Activated CD4-positive, alpha-beta T cell treated with anti-CD3 and anti-CD28 coated beads, Interleukin-2, amount 10 ng/mL, durations not matched to agents 7 days and 5 days (primary cell): ENCODE results near the gene ACIN1. TPM values are rescaled to one million over a fixed set of nuclear protein-coding genes. Genes with fewer than 3 reads are reported as not detected.

Source experiments
- CTCF ChIA-PET: fragments of 350-600 bp; sonication (Branson Sonifier 250); formaldehyde crosslinking; loops from one replicate; lab custom pipeline; 2021; ENCODE audit warnings: antibody characterized with exemption; lab: Charles Lee
- POLR2A ChIA-PET: fragments of 350-600 bp; sonication (Branson Sonifier 250); formaldehyde crosslinking; loops from one replicate; lab custom pipeline; 2021; ENCODE audit warnings: antibody characterized with exemption; lab: Charles Lee
- DNase-seq: peaks from one replicate; pipeline ENCODE4 v3.0.0-alpha.2; 2020
- H3K27ac Mint-ChIP-seq: one replicate; pipeline ENCODE4 v1.8.0; 2021; ENCODE audit warnings: mild to moderate bottlenecking, moderate library complexity, mixed read lengths
- H3K27me3 Mint-ChIP-seq: one replicate; pipeline ENCODE4 v1.8.0; 2021; ENCODE audit warnings: mixed read lengths
- H3K36me3 Mint-ChIP-seq: one replicate; pipeline ENCODE4 v1.8.0; 2021; ENCODE audit warnings: low read depth, mixed read lengths
- H3K4me1 Mint-ChIP-seq: one replicate; pipeline ENCODE4 v1.8.0; 2021; ENCODE audit warnings: mixed read lengths
- H3K4me3 Mint-ChIP-seq: one replicate; pipeline ENCODE4 v1.8.0; 2021; ENCODE audit warnings: mild to moderate bottlenecking, moderate library complexity, mixed read lengths
- H3K9me3 Mint-ChIP-seq: one replicate; pipeline ENCODE4 v1.8.0; 2021; ENCODE audit warnings: mixed read lengths
- total RNA-seq, 2 experiments: library from RNA; stranded (reverse); gene quantifications; one replicate each; pipeline ENCODE4 v1.2.3, GENCODE V29; 2021

Gene ACIN1
- total RNA-seq, 2 experiments from 2014 or later: 202 to 221 TPM

DNA sequence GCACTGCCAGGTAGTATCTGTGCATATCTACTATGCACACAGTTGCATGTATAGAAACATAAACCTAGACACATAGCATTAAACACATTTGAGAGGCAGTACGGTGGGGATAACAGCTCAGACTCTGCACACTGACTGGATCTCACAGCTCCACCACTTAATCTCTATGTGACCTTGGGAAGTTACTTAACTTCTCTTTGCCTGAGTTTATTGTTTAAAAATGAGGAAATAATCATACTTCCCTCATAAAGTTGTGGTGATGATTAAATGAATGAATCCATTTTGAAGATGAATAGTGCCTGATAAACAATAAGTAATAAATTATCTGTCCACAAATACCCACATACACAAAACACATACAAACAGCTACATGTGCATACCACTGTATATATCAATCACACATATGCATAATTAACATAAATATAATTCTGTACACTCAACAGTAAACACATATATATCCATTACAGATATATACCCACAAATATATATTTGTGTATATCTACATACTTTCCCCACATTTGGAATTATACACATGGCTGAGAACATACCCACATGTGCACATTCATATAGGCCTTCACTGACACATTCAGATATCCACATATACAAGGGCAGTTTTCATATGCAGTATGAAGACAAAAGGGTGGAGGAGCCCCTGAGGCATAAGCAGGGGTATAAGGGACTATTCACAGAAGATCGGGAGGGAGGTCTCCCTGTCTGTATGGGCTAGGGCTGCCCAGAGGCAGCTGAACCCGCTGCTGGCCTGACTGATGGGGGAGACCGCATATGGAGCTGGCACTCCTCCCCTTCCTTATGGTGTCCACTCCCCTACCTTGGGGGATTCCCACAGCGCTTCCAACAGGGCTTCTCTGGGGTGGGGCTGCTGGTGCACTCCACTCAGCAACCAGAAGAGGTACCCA, 43.5 kb downstream of the ACIN1 start:
- DNase-seq: no peak
- Mint-ChIP-seq H3K9me3 (no peaks in the 10 kb centered on the region), H3K36me3 (no peaks in the 10 kb centered on the region), H3K27me3 (peaks cover 3% of the 10 kb centered on the region), H3K27ac (no peak overlapping the region), H3K4me1 (peaks cover 7% of the 10 kb centered on the region), H3K4me3 (no peak overlapping the region)
- ChIA-PET POLR2A (interaction anchor here (0.6 kb wide), 1 partner anchor 191 kb away, joined by 3 read pairs; no protein-coding TSS in a partner anchor), CTCF (interaction anchor here (0.9 to 5.9 kb wide), 6 partner anchors 15 to 65 kb away, joined by 3 to 36 read pairs (median 4); no protein-coding TSS in a partner anchor)

DNA sequence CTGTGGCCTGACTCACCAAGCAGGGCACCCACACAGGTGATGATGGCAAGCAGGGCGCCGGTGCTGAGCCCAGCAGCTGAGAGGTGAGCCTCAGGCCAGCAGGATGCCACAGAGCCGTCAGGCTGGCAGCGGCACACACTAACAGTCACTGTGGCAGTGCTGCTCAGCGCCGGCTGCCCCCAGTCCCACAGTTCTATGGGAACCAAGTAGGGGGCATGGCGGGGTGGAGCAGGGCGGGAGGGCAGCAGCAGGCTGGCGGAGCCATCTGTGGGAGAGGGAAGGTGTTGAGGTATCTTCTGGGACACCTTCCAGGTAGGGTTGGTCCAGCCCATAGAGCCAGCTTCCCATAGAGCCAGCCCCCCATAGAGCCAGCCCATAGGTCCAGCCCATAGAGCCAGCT, 45.9 kb downstream of the ACIN1 start:
- H3K36me3 Mint-ChIP-seq: no peaks in the 10 kb centered on the region
- H3K4me3 Mint-ChIP-seq: no peak overlapping the region
- H3K27ac Mint-ChIP-seq: no peak overlapping the region
- H3K27me3 Mint-ChIP-seq: no peaks in the 10 kb centered on the region
- ChIA-PET CTCF (interaction anchor here (0.6 to 1.9 kb wide), 3 partner anchors 9 to 63 kb away, joined by 3 to 9 read pairs (median 7); partner anchors contain the start of gene CDH24), POLR2A (no interaction called here)
- H3K9me3 Mint-ChIP-seq: no peaks in the 10 kb centered on the region
- no peak for DNase-seq
- no peaks in the 10 kb centered on the region for H3K4me1 Mint-ChIP-seq

DNA sequence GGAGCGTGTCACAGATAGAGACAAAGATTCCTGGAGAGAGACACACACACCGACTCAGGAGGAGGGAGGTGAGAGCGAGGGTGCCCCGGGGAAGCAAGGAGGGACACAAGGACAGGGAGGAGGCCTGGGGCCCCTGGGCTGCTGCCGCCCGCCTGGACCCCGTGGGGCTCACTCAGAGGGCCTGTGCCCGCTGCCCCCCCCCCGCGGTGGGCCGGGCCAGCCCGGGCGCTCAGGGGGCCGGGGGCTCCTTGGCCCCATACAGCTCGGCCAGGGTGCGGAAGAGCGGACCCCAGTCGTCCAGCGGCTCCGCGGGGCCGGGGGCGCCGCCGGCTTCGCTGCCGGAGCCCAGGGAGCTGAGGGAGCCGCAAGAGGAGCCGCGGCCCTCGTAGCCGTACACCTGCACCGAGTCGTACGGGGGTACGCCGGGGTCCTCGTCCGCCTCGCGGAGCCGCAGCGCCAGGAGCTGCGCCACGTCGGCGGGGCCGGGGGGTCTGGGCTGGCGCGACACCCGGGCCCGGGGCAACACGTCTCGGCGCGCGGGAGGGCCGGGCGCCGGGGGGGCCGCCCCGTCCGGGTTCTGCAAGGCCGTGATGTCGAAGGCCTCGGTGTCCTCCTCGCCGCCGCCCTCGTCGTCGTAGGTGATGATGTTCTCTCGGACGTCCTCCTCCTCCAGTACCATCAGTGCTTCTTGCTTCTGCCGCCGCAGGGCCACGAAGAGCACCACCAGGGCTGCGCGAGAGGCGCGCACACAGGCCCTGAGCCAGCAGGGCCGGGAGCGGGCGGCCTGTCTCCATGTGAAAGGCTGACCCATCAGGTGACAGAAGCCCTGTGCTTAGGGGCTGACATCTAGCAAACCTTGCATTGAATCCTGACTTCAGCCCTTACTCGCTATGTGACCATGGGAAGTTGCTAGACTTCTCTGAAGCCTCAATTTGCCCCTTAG, 46.9 kb downstream of the ACIN1 start:
- H3K36me3 Mint-ChIP-seq: no peaks in the 10 kb centered on the region
- no peaks in the 10 kb centered on the region for H3K9me3 Mint-ChIP-seq
- no peaks in the 10 kb centered on the region for H3K27me3 Mint-ChIP-seq
- no peak overlapping the region for H3K27ac Mint-ChIP-seq
- H3K4me1 Mint-ChIP-seq: no peaks in the 10 kb centered on the region
- CTCF ChIA-PET: interaction anchor here (1.2 to 1.9 kb wide), 3 partner anchors 10 to 65 kb away, joined by 3 to 9 read pairs (median 7); partner anchors contain the start of genes AJUBA and CDH24
- no peak for DNase-seq
- H3K4me3 Mint-ChIP-seq: no peak overlapping the region
- POLR2A ChIA-PET: no interaction called here

DNA sequence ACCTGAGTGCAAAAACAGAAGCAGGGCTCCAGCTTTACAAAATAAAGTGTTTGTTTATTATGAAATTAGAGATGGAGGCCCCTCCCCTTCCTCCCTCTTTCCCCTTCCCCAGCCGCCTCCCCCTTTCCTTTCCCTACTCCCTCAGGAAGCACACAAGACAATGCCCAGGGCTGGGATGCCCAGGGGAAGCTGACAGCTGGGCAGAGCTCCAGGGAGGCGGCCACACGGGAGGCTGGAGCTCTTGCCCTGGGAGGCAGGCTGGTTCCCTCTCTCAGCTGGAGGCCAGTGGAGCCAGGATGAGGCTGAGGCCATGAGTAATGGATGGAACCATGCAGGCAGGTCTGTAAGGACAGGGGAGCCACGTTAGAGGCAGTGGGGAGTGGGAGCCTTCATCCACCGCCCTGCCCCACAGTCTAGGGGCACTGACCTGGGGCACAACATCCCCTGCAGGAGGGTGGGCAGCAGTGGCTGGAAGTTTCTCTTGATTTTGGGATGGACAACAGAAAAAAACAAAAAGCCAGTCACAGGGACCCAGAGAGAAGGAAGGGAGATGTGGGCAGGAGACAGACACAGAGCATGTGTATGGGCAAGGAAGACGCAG, 47.8 kb downstream of the ACIN1 start:
- DNase-seq: no peak
- Mint-ChIP-seq H3K4me3 (no peak overlapping the region), H3K4me1 (no peaks in the 10 kb centered on the region), H3K9me3 (no peaks in the 10 kb centered on the region), H3K36me3 (no peaks in the 10 kb centered on the region), H3K27me3 (no peaks in the 10 kb centered on the region), H3K27ac (no peak overlapping the region)
- ChIA-PET CTCF (interaction anchor here (1.2 to 1.9 kb wide), 4 partner anchors 8 to 65 kb away, joined by 3 to 9 read pairs (median 5); partner anchors contain the start of genes AJUBA and CDH24), POLR2A (no interaction called here)

DNA sequence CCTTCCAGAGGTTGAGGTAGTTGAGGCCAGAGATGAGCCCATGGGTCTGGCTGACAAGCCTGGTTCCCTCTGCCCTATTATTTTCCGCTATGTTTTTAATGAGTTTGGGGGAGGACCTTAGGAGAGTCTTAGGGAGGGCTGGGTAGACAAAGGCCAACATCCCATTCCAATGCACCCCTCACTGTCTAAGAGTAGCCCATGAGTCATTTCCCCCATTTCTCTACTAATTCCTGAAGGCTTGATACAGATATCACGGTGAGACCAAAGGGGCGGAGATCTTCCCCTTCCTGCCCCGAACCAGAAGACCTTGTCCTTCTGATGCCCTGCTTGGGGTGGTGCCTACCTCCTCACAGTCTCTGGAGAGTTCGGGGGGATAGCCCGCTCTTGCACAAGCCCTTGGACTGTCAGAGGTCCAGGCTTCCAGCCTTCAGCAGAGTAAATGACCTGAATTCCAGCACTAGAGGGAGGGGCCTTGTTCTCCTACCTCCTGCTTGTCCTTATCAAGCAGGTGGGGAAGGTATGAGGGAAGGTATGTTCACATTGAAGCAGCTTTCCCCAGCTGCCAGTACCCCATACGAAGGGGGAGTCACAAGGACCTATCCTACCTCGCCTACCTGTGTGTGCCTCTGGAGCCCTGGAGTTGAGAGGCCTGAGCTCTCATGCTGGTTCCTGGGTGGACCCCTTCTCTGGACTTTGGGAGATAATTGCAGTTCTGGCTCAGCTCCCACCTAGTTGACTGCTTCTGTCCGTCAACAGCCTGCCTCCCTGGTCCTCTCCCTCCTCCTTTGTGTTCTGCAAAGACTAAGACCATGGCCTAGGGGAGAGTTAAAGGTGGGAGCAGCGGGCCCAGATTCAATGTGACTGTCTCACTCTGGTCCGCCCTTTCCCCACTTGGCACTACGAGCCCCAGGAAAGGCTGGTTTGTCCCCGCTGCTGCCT, 49.2 kb downstream of the ACIN1 start:
- no peaks in the 10 kb centered on the region for H3K27me3 Mint-ChIP-seq
- no peak for DNase-seq
- no peak overlapping the region for H3K4me3 Mint-ChIP-seq
- no peaks in the 10 kb centered on the region for H3K4me1 Mint-ChIP-seq
- ChIA-PET POLR2A (no interaction called here), CTCF (interaction anchor here (0.8 to 1.3 kb wide), 3 partner anchors 9 to 35 kb away, joined by 3 read pairs; no protein-coding TSS in a partner anchor)
- no peak overlapping the region for H3K27ac Mint-ChIP-seq
- no peaks in the 10 kb centered on the region for H3K36me3 Mint-ChIP-seq
- H3K9me3 Mint-ChIP-seq: no peaks in the 10 kb centered on the region

DNA sequence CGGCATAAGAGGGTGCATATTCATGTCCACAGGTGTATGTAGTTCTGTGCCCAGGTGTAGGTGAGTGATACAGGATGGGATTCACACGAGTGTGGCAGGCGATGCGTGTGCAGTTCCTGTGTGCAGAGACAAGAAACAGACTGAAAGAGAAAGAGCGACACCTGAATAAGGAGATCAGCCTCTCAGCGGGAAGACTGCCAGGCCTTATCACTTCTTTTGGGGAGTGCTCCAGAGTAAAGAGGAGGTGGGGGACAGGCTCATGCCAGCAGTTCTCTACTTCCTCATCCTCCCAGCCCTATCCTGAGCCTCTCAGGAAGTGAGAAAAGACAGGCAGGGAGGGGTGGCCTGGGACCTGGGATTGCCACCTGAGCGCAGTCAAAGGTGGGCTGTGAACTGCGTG, 50.1 kb downstream of the ACIN1 start:
- Mint-ChIP-seq H3K9me3 (no peaks in the 10 kb centered on the region), H3K4me3 (no peak overlapping the region), H3K36me3 (no peaks in the 10 kb centered on the region), H3K27me3 (no peaks in the 10 kb centered on the region), H3K27ac (no peak overlapping the region), H3K4me1 (no peaks in the 10 kb centered on the region)
- DNase-seq: no peak
- ChIA-PET CTCF (interaction anchor here (1.2 kb wide), 1 partner anchor 38 kb away, joined by 4 read pairs; no protein-coding TSS in a partner anchor), POLR2A (no interaction called here)

DNA sequence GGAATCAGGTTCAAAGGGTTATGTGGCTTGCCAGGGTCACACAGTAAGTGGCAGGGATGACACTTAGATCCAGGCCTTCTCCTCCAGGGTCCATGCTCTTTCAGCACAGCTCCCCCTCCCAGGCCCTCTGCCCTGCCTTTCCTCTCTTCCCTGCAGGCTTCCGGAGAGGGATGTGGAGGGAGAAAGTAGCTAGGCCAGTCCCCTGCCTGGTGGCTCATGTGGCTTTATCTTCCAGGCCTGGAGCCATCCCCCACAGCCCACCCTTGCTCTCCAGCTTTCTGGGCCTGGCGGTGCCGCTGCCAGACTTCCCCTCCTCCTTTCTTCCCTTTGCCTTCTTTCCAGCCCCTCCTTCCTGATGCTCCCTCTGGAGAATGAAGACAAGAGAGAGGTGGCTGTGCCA, 51.2 kb downstream of the ACIN1 start:
- no peak overlapping the region for H3K27ac Mint-ChIP-seq
- CTCF ChIA-PET: interaction anchor here (0.6 to 3.5 kb wide), 4 partner anchors 13 to 314 kb away, joined by 3 to 13 read pairs (median 4); partner anchors contain the start of gene CDH24

DNA sequence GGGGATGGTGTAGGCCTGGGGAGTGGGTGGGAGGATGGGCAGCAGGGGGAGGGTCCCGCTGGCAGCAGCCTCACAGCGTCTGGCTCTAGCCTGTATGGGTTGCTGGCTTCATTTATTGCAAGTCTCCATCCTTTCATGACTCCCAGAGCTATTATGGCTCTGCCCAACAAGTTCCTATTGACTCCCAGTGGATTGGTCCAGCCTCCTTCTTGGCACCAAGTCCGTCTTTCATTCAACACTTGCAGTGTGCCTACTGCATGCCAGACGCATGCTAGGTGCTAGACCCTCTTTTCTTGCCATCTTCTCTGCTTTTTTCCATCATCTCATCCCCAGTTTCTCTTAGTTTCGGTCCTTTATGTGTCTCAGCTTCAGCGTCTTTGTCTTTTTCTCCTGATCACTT, 51.8 kb downstream of the ACIN1 start:
- Mint-ChIP-seq H3K27me3 (no peaks in the 10 kb centered on the region), H3K4me1 (no peaks in the 10 kb centered on the region), H3K4me3 (no peak overlapping the region), H3K9me3 (no peaks in the 10 kb centered on the region), H3K27ac (no peak overlapping the region), H3K36me3 (no peaks in the 10 kb centered on the region)
- DNase-seq: no peak
- CTCF ChIA-PET: interaction anchor here (0.6 to 3.5 kb wide), 5 partner anchors 11 to 314 kb away, joined by 3 to 13 read pairs (median 4); partner anchors contain the start of gene CDH24
- POLR2A ChIA-PET: no interaction called here

More for the DNA sequence above, 51.2 kb downstream of the ACIN1 start:
- Mint-ChIP-seq H3K27me3 (no peaks in the 10 kb centered on the region), H3K36me3 (no peaks in the 10 kb centered on the region), H3K4me3 (no peak overlapping the region), H3K9me3 (no peaks in the 10 kb centered on the region), H3K4me1 (no peaks in the 10 kb centered on the region)
- no peak for DNase-seq
- POLR2A ChIA-PET: no interaction called here

DNA sequence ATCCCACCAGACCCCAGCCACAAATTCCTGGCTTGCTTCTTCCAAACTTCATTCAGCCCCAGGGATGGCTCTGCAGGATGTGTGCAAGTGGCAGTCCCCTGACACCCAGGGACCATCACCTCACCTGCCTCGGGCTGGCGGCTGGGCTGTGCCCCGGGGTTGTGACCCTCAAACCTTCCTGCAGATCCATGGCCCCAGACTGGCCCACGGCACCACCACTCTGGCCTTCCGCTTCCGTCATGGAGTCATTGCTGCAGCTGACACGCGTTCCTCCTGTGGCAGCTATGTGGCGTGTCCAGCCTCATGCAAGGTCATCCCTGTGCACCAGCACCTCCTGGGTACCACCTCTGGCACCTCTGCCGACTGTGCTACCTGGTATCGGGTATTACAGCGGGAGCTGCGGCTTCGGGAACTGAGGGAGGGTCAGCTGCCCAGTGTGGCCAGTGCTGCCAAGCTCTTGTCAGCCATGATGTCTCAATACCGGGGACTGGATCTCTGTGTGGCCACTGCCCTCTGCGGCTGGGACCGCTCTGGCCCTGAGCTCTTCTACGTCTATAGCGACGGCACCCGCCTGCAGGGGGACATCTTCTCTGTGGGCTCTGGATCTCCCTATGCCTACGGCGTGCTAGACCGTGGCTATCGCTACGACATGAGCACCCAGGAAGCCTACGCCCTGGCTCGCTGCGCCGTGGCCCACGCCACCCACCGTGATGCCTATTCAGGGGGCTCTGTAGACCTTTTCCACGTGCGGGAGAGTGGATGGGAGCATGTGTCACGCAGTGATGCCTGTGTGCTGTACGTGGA, 52.6 kb downstream of the ACIN1 start, which contains the start of gene PSMB11:
TSS of gene PSMB11 (plus strand) at position 51 of the 804 bp plus-strand sequence. CDS start at position 65, 14 bp downstream.
- H3K27ac Mint-ChIP-seq: no peak within 1 kb of the TSS
- POLR2A ChIA-PET: no interaction called here

DNA sequence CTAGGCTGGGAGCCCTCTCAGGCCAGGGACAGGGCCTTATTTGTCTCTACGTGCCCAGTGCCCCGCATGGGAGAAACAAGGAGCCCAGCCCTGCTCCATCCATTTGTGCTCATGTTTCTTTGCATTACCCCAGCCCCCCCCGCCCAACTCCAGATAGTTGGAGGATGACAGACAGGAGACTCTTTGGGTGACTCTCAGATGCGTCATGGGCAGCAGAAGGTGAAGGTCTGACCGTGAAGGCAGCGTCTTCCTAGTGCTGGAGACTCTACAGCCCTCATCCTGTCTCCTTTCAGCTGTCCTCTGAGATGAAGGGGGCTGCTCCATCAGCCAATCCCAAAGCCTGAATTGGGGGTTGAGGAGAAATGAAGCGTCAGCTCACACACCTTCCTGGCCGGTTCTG, 53.2 kb downstream of the ACIN1 start:
- POLR2A ChIA-PET: no interaction called here
- CTCF ChIA-PET: interaction anchor here (0.7 to 3.5 kb wide), 5 partner anchors 16 to 59 kb away, joined by 3 to 13 read pairs (median 5); partner anchors contain the start of genes AJUBA and CDH24

More for the DNA sequence above, 52.6 kb downstream of the ACIN1 start, which contains the start of gene PSMB11:
- Mint-ChIP-seq H3K36me3 (no peaks in the 10 kb centered on the region), H3K9me3 (no peaks in the 10 kb centered on the region), H3K4me3 (no peak within 1 kb of the TSS), H3K27me3 (no peaks in the 10 kb centered on the region), H3K4me1 (no peaks in the 10 kb centered on the region)
- CTCF ChIA-PET: interaction anchor here (0.6 to 3.5 kb wide), 7 partner anchors 11 to 56 kb away, joined by 3 to 13 read pairs (median 5); partner anchors contain the start of gene CDH24
- no peak for DNase-seq

More for the DNA sequence above, 53.2 kb downstream of the ACIN1 start:
- Mint-ChIP-seq H3K27ac (no peak overlapping the region), H3K9me3 (no peaks in the 10 kb centered on the region), H3K4me3 (no peak overlapping the region), H3K27me3 (no peaks in the 10 kb centered on the region), H3K36me3 (no peaks in the 10 kb centered on the region), H3K4me1 (peaks cover under 1% of the 10 kb centered on the region)
- no peak for DNase-seq
